HG03060 (cell line): ENCODE data around the gene RASSF1.

Source experiments
- ATAC-seq: cut with Tn5 transposase; IDR thresholded peaks from one replicate; pipeline ENCODE4 v1.9.1; 2021; ENCODE audit warnings: low read depth, moderate number of reproducible peaks; ENCODE audit not compliant: unreplicated experiment

Gene RASSF1

DNA sequence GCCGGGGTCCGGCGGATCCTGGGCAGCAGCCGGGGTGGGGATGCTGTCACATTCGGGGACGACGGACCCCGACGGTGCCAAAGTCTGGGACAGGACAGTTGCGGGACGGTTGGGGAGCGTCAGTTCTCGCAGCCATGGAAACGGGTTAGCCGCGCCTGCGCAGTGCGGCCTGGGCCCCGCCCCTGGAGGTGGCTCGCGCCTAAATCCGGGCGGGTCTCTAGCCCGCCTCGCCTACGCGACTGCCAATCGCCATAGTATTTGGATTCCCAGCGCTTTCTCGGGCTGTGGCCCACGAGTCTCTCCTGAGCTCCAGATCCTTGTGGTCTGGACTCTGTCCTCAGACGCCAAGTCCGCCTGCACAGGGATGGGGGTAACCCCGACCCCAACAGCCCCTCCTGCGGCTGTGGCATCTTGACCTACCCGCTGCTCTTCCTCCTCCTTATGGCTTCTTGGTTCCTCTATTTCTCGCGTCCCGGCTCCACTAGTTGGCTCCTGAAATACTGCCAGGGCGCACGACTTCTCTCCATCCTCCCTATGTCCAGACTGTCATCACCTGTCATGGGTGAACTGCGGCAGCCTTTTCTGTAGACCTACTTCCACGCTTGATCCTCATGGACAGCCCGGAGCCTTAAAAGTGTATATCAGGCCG lies 5.1 kb upstream of the RASSF1 start, which contains the start of gene ZMYND10:
TSS of gene ZMYND10 (minus strand) at position 147 of the 649 bp plus-strand sequence. CDS start 153 bp downstream, outside the sequence.
- no peak for ATAC-seq

GRCh38 chr3:50345008-50345407 lies 4.4 kb upstream of the RASSF1 start:
- ATAC-seq = no peak

- ATAC-seq = no peak
These were observed 2.4 kb upstream of the RASSF1 start for GRCh38 chr3:50342813-50343633.

- no peak for ATAC-seq
These were observed 1.5 kb upstream of the RASSF1 start for GRCh38 chr3:50341996-50342650.

DNA sequence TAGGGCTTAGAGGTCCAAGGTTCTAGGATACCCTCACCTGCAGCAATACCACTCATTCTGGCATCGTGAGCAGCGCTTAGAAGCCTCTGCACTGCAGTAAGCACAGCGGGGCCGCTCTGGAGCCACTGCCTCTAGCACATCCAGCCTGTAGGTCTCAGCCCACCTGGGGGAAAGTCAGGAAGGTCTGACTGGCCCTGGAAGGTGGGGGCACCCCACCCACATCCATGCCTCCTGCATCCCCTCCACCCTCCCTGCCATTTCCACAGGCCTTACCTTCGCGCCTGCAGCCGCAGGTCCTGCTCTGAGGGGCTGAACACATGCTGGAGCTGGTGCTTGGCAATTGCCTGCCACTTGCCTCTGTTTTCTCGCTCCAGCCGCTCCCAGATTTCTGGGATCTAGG lies 901 bp upstream of the RASSF1 start:
- no peak for ATAC-seq

DNA sequence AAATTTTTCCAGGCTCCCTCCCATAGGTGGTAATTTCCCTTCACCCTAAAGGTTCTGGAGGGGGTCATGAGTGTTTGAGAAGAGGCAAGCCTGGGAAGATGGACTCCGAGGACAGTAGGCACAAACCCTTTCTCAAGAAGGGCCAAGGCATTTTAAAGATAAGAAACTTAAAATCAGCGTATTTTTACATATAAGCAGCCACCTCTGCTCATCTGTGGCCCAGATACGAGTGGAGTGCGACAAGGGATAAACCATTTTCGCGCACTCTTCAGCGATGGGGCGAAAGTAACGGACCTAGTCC lies 539 bp downstream of the RASSF1 start:
- ATAC-seq = no peak

DNA sequence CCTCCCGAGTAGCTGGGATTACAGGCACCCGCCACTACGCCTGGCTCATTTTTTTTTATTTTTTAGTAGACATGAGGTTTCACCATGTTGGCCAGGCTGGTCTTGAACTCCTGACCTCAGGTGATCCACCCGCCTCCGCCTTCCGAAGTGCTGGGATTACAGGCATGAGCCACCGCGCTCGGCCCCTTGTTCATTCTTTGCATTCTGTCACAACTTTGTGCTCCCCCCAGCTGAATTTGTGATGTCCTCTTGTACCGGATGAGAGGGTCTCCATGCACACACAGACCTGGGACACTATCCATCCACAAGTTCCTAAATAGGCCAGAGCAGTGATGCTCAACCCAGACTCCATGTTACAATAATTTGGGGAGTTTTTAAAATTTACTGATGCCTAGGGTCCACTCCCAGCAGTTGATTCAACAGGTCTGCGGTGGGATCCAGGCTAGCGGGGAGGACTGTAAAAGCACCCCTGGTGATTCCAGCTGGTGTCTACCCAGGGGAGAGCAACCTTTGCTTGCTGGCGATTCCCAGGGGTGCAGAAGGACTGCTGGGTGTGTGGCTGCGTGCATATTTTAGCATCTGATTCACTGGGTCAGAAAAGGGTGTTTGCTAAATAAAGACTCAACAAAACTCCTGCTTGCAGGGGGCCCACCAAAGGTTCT lies 1.0 kb downstream of the RASSF1 start:
- ATAC-seq = no peak

DNA sequence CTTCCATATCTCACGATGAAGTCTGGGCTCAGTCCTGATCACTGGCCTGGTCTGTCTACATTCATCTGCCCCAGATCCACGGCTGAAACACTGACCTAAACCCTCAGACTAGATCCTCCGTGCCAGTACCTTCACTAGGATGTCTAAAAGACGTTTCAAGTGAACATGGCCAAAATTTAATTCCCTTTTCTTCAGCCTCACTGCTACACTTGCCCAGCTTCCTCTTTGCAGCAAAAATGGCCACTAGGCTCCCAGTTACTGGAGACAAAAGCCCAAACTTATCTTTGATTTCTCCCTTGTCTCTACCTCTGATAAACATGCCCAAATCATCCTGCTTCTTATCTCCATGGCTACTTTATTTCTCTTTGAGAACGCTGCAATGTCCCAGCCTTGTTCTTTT lies 1.7 kb downstream of the RASSF1 start:
- ATAC-seq = no peak

DNA sequence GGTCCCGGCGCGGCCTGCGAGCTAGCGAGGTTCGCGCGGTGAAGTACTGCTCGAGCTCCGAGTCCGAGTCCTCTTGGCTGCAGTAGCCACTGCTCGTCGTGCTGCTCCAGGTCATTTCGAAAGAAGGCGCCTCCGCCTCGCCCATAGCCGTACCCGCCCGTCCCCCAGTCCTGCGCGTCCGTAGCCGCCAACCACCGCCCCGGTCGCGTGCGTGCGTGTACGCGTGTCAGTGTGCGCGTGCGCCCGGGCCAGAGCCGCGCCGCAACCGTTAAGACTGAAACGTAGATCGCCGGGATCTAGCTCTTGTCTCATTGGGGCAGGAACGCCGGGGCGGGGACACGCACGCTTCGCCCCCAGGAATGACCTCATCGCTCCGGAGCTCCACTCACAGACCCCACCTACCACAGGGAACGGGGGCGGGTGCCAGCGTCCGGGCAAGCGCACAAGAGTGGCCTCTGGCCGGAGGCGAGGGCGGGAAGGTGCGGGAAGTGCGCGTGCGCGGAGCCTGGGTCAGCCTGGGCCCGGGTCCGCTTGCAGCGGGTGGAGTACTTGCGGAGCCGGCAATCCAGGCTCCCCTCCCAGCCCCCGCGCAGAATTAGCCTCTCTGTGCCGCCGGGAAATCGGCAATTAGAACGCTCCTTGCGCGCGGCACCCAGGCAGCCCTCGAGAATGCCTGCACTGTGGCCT lies 3.3 kb downstream of the RASSF1 start:
- peak; percentile 66 for ATAC-seq

GRCh38 chr3:50336452-50337174 lies 4.0 kb downstream of the RASSF1 start:
- ATAC-seq = peak; percentile 15

GRCh38 chr3:50334339-50335075 lies 6.1 kb downstream of the RASSF1 start:
- no peak for ATAC-seq

GRCh38 chr3:50333744-50334328 lies 6.8 kb downstream of the RASSF1 start:
- ATAC-seq = no peak

GRCh38 chr3:50331364-50331907 lies 9.2 kb downstream of the RASSF1 start:
- ATAC-seq = no peak

DNA sequence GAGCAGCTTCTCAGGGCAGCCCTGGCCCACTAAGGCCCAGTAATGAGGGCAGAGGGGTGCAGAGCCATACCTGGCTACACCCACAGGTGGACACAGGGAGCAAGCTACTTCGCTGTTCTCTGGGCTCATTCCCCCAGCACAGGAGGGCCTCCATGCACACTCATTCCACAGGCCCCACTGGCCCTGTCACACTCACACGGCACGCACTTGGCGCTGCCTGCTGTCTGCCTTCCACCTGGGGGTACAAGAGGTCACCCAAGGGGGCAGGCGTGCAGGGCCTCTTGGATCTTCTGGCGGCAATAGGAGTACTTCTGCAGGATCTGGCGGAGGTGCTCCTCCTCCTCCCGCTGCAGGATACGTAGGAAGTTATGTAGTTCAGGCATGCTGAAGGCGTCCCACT lies 10.3 kb downstream of the RASSF1 start:
- ATAC-seq = no peak

DNA sequence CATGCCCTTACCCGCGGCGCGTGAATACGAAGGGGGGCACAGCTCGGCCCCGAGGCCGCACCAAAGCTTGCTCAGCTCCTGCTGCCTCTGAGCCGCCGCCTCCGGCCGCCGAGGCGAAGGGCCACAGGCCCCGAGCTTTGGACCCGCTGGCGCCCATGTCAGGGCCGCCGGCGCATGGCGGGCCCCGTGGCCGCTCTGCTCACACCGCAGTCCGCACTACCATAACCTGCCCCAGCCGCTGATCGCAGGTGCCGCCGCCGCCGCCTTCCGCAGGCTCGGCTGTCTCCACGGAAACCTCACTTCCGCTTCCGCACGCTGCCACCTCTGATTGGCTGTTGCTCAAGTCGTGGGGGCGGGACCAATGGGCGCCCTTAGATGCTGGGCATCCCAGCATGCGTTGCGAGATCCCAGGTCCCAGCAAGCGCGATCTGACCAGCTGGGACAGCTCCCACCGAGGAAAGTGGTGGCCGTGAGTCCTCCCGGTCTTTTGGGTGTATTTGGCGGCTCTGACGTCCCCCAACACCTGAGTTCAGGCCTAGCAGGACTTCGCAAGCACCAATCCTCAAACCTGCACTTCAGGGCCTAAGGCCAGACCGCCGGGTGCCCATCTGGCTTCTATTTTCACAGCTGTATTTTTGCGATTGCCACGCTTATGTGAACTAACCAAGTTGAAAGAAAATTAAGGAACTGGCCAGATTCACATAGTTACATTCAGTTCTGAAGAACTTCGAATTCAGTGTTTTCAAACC lies 12.5 kb downstream of the RASSF1 start, which contains the start of gene TUSC2:
TSS of gene TUSC2 (minus strand) at position 281 of the 749 bp plus-strand sequence. CDS start at position 157, 124 bp downstream.
- ATAC-seq = peak; percentile 67

DNA sequence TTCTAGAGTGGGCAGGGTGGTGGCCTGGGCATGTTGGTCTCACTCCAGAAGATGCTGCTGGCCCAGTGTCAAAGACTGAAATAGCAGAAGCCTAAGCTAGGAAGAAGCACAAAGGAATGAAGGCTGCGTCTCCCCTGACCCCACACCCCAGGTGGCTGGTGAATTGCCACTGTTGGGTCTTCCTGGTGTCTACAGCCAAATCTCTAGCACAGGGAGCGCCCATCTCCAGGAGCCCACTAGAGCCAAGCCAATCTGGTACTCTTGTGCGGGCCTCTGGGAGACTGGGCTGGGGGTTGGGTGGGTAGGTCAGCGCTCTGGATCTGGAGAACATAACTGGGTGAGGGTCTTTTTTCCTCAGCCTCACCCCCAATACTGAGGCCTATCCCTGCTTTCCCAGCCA lies 13.5 kb downstream of the RASSF1 start:
- no peak for ATAC-seq

DNA sequence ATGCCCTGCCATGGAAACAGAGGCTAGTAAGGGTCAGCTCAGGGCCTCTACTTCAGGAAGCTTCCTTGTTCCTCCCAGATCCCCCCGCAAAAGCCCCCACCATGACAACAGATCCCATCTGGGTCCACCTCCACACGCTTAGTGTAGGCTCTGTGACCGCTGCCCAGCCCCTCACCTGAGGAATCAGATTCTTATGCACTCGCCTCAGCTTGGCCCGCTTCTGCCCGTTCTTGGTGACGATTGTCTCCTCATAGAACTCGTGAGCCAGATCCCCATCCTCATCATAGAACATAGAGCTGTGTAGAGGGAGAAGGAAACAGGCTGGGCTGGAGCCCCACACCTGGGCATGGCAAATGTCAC lies 14.5 kb downstream of the RASSF1 start:
- no peak for ATAC-seq
